GM18517 (cell line): ENCODE data around the gene FAM43B.

Experiments used
- ATAC-seq: cut with Tn5 transposase; IDR thresholded peaks from one replicate; pipeline ENCODE4 v1.9.1; 2021; ENCODE audit warnings: mild to moderate bottlenecking, moderate library complexity; ENCODE audit not compliant: unreplicated experiment

Gene FAM43B

GRCh38 chr1:20551161-20551560 is 1.2 kb upstream of the FAM43B start:
- ATAC-seq = no peak

- ATAC-seq = no peak
Measured at GRCh38 chr1:20552728-20553445, 514 bp downstream of the FAM43B start.

- no peak for ATAC-seq
Measured at GRCh38 chr1:20555025-20555757, 2.8 kb downstream of the FAM43B start.

- no peak for ATAC-seq
Measured at GRCh38 chr1:20555758-20556120, 3.4 kb downstream of the FAM43B start.

GRCh38 chr1:20558191-20558590 is 5.8 kb downstream of the FAM43B start:
- no peak for ATAC-seq

- no peak for ATAC-seq
Measured at GRCh38 chr1:20560966-20561365, 8.6 kb downstream of the FAM43B start.

- no peak for ATAC-seq
Measured at GRCh38 chr1:20565234-20565633, 12.9 kb downstream of the FAM43B start.

GRCh38 chr1:20569523-20570098 is 17.2 kb downstream of the FAM43B start:
- no peak for ATAC-seq

- no peak for ATAC-seq
Measured at GRCh38 chr1:20571427-20571826, 19.1 kb downstream of the FAM43B start.

- ATAC-seq = no peak
Measured at GRCh38 chr1:20573987-20574386, 21.6 kb downstream of the FAM43B start.

- ATAC-seq = no peak
Measured at GRCh38 chr1:20574686-20575540, 22.5 kb downstream of the FAM43B start.

- ATAC-seq = no peak
Measured at GRCh38 chr1:20575541-20576336, 23.4 kb downstream of the FAM43B start.

- no peak for ATAC-seq
Measured at GRCh38 chr1:20578062-20578461, 25.7 kb downstream of the FAM43B start.

GRCh38 chr1:20578721-20579395 is 26.5 kb downstream of the FAM43B start:
- no peak for ATAC-seq

- ATAC-seq = no peak
Measured at GRCh38 chr1:20584890-20585289, 32.5 kb downstream of the FAM43B start.

GRCh38 chr1:20586953-20587660 is 34.7 kb downstream of the FAM43B start:
- no peak for ATAC-seq

GRCh38 chr1:20587661-20588053 is 35.3 kb downstream of the FAM43B start:
- no peak for ATAC-seq

GRCh38 chr1:20588634-20589225 is 36.4 kb downstream of the FAM43B start, which contains the start of gene CDA:
Gene CDA, plus strand, starts transcription at chr1:20589097. Its CDS starts 33 bp downstream, at chr1:20589130.
- no peak for ATAC-seq
